WTC11 (cell line): ENCODE results near the gene IL9. TPM values are rescaled to one million over a fixed set of nuclear protein-coding genes. Genes with fewer than 3 reads are reported as not detected.

Source experiments
- ATAC-seq: fragments of 200-7000 bp; cut with Tn5 transposase; 2 replicates; pipeline ENCODE4 v1.10.0; 2021; ENCODE audit warnings: mild to moderate bottlenecking, moderate library complexity
- CTCF ChIA-PET: fragments of 300-600 bp; sonication (Branson Sonifier 250); formaldehyde crosslinking; loops from one replicate; lab custom pipeline; 2021; ENCODE audit warnings: antibody characterized with exemption; lab: Charles Lee
- POLR2A ChIA-PET: fragments of 350-600 bp; sonication (Branson Sonifier 250); formaldehyde crosslinking; loops from one replicate; lab custom pipeline; 2021; ENCODE audit warnings: antibody characterized with exemption; lab: Charles Lee
- DNase-seq: peaks from one replicate; pipeline ENCODE4 v3.0.0; 2021; ENCODE audit warnings: low spot score
- H3K27ac Mint-ChIP-seq: 2 replicates; pipeline ENCODE4 v1.8.0; 2021; ENCODE audit warnings: mixed read lengths
- H3K27me3 Mint-ChIP-seq: 2 replicates; pipeline ENCODE4 v1.8.0; 2021; ENCODE audit warnings: low read depth, mild to moderate bottlenecking, moderate library complexity, mixed read lengths
- H3K36me3 Mint-ChIP-seq: 2 replicates; pipeline ENCODE4 v1.8.0; 2021; ENCODE audit warnings: mixed read lengths
- H3K4me1 Mint-ChIP-seq: 2 replicates; pipeline ENCODE4 v1.8.0; 2022; ENCODE audit warnings: mixed read lengths
- H3K4me3 Mint-ChIP-seq: 2 replicates; pipeline ENCODE4 v1.8.0; 2021; ENCODE audit warnings: mild to moderate bottlenecking, moderate library complexity, mixed read lengths
- H3K9me3 Mint-ChIP-seq: 2 replicates; pipeline ENCODE4 v1.8.0; 2021; ENCODE audit warnings: mixed read lengths
- ATF1 ChIP-seq: sonication (generic); formaldehyde crosslinking; IDR thresholded peaks from 2 replicates; pipeline ENCODE4 v1.8.1; 2023; ENCODE audit warnings: mild to moderate bottlenecking, moderate library complexity, missing genetic modification reagents
- EMX1 ChIP-seq: fragments of 250-450 bp; sonication (Bioruptor Pico); IDR thresholded peaks from 2 replicates; pipeline ENCODE4 v1.8.0; 2021; ENCODE audit warnings: mild to moderate bottlenecking
- ETV6 ChIP-seq: sonication (generic); formaldehyde crosslinking; IDR thresholded peaks from 2 replicates; pipeline ENCODE4 v1.8.1; 2022; ENCODE audit warnings: mild to moderate bottlenecking, missing genetic modification reagents
- GABPB1 ChIP-seq: sonication (generic); formaldehyde crosslinking; IDR thresholded peaks from 2 replicates; pipeline ENCODE4 v1.8.1; 2023; ENCODE audit warnings: mild to moderate bottlenecking, missing genetic modification reagents
- GRHL2 ChIP-seq: fragments of 250-450 bp; sonication (Bioruptor Pico); IDR thresholded peaks from 2 replicates; pipeline ENCODE4 v1.8.0; 2022; ENCODE audit warnings: mild to moderate bottlenecking, moderate library complexity; ENCODE audit not compliant: insufficient replicate concordance, severe bottlenecking
- JAZF1 ChIP-seq: fragments of 250-450 bp; sonication (Bioruptor Pico); IDR thresholded peaks from 2 replicates; pipeline ENCODE4 v1.9.0; 2021; ENCODE audit warnings: moderate library complexity, mild to moderate bottlenecking, inconsistent platforms
- KAT7 ChIP-seq: sonication (generic); formaldehyde crosslinking; IDR thresholded peaks from 2 replicates; pipeline ENCODE4 v1.8.1; 2023; ENCODE audit warnings: missing genetic modification reagents, mild to moderate bottlenecking, borderline replicate concordance
- NFATC4 ChIP-seq: fragments of 250-450 bp; sonication (Bioruptor Pico); IDR thresholded peaks from 2 replicates; pipeline ENCODE4 v1.9.0; 2021; ENCODE audit warnings: mild to moderate bottlenecking
- SMAD3 ChIP-seq: sonication (generic); formaldehyde crosslinking; IDR thresholded peaks from 2 replicates; pipeline ENCODE4 v1.8.0; 2022; ENCODE audit warnings: missing genetic modification reagents, mild to moderate bottlenecking, borderline replicate concordance
- SMAD4 ChIP-seq: sonication (generic); formaldehyde crosslinking; IDR thresholded peaks from 2 replicates; pipeline ENCODE4 v1.8.0; 2022; ENCODE audit warnings: mild to moderate bottlenecking, missing genetic modification reagents
- SOX15 ChIP-seq: fragments of 250-450 bp; sonication (Bioruptor Pico); IDR thresholded peaks from 2 replicates; pipeline ENCODE4 v1.9.0; 2021; ENCODE audit warnings: mild to moderate bottlenecking
- TCF7 ChIP-seq: sonication (generic); formaldehyde crosslinking; IDR thresholded peaks from 2 replicates; pipeline ENCODE4 v1.8.0; 2022; ENCODE audit warnings: mild to moderate bottlenecking, low read depth, missing genetic modification reagents, moderate library complexity
- USF1 ChIP-seq: sonication (generic); formaldehyde crosslinking; IDR thresholded peaks from 2 replicates; pipeline ENCODE4 v1.8.0; 2022; ENCODE audit warnings: mild to moderate bottlenecking, missing genetic modification reagents
- USF2 ChIP-seq: sonication (generic); formaldehyde crosslinking; IDR thresholded peaks from 2 replicates; pipeline ENCODE4 v1.8.1; 2023; ENCODE audit warnings: mild to moderate bottlenecking, missing genetic modification reagents, moderate library complexity
- ZNF121 ChIP-seq: sonication (generic); formaldehyde crosslinking; IDR thresholded peaks from 2 replicates; pipeline ENCODE4 v1.8.0; 2023; ENCODE audit warnings: missing genetic modification reagents
- ZNF219 ChIP-seq: sonication (generic); formaldehyde crosslinking; IDR thresholded peaks from 2 replicates; pipeline ENCODE4 v1.8.0; 2023; ENCODE audit warnings: missing genetic modification reagents, mild to moderate bottlenecking, borderline replicate concordance
- ZNF423 ChIP-seq: fragments of 250-450 bp; sonication (Bioruptor Pico); IDR thresholded peaks from 2 replicates; pipeline ENCODE4 v2.1.2; 2022; ENCODE audit warnings: mild to moderate bottlenecking, moderate library complexity
- ZNF512 ChIP-seq: sonication (generic); formaldehyde crosslinking; IDR thresholded peaks from 2 replicates; pipeline ENCODE4 v1.8.1; 2022; ENCODE audit warnings: missing genetic modification reagents, borderline replicate concordance
- ZNF532 ChIP-seq: fragments of 250-450 bp; sonication (Bioruptor Pico); IDR thresholded peaks from 2 replicates; pipeline ENCODE4 v1.9.0; 2021; ENCODE audit warnings: mild to moderate bottlenecking, borderline replicate concordance
- total RNA-seq: library from RNA; stranded (reverse); gene quantifications from 3 replicates; pipeline ENCODE4 v1.2.3, GENCODE V29; 2021
- TF ChIP-seq, protein P1 (sequence below): sonication (generic); formaldehyde crosslinking; conservative IDR thresholded peaks from 2 replicates; pipeline ENCODE4 v1.8.1; 2022; ENCODE audit warnings: mild to moderate bottlenecking, missing genetic modification reagents
- TF ChIP-seq, protein P2 (sequence below): fragments of 200-600 bp; IDR thresholded peaks from 2 replicates; pipeline ENCODE4 v1.8.0; 2022; ENCODE audit warnings: antibody characterized with exemption
- TF ChIP-seq, protein P3 (sequence below): sonication (generic); formaldehyde crosslinking; IDR thresholded peaks from 2 replicates; pipeline ENCODE4 v1.8.1; 2022; ENCODE audit warnings: mild to moderate bottlenecking, moderate library complexity, missing genetic modification reagents
- TF ChIP-seq, protein P4 (sequence below): sonication (generic); formaldehyde crosslinking; IDR thresholded peaks from 2 replicates; pipeline ENCODE4 v1.8.1; 2023; ENCODE audit warnings: mild to moderate bottlenecking, missing genetic modification reagents, borderline replicate concordance

Gene IL9
- total RNA-seq, 1 experiment from 2014 or later = not detected

- TF ChIP-seq, protein P1, sequence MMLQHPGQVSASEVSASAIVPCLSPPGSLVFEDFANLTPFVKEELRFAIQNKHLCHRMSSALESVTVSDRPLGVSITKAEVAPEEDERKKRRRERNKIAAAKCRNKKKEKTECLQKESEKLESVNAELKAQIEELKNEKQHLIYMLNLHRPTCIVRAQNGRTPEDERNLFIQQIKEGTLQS = no peak
- TF ChIP-seq ZNF121 (CRISPR knock-in tag) (no peak), SOX15 (no peak), GABPB1 (CRISPR knock-in tag) (no peak), KAT7 (no peak), USF1 (no peak), ZNF423 (CRISPR knock-in tag) (no peak), EMX1 (CRISPR knock-in tag) (no peak), ZNF512 (CRISPR knock-in tag) (no peak), TCF7 (CRISPR knock-in tag) (no peak), USF2 (no peak), ZNF219 (CRISPR knock-in tag) (no peak), ATF1 (no peak), JAZF1 (no peak), GRHL2 (CRISPR knock-in tag) (no peak), NFATC4 (CRISPR knock-in tag) (no peak)
- TF ChIP-seq, protein P2, sequence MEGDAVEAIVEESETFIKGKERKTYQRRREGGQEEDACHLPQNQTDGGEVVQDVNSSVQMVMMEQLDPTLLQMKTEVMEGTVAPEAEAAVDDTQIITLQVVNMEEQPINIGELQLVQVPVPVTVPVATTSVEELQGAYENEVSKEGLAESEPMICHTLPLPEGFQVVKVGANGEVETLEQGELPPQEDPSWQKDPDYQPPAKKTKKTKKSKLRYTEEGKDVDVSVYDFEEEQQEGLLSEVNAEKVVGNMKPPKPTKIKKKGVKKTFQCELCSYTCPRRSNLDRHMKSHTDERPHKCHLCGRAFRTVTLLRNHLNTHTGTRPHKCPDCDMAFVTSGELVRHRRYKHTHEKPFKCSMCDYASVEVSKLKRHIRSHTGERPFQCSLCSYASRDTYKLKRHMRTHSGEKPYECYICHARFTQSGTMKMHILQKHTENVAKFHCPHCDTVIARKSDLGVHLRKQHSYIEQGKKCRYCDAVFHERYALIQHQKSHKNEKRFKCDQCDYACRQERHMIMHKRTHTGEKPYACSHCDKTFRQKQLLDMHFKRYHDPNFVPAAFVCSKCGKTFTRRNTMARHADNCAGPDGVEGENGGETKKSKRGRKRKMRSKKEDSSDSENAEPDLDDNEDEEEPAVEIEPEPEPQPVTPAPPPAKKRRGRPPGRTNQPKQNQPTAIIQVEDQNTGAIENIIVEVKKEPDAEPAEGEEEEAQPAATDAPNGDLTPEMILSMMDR = no peak
- TF ChIP-seq, protein P3, sequence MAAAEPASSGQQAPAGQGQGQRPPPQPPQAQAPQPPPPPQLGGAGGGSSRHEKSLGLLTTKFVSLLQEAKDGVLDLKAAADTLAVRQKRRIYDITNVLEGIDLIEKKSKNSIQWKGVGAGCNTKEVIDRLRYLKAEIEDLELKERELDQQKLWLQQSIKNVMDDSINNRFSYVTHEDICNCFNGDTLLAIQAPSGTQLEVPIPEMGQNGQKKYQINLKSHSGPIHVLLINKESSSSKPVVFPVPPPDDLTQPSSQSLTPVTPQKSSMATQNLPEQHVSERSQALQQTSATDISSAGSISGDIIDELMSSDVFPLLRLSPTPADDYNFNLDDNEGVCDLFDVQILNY (CRISPR knock-in tag) = no peak
- TF ChIP-seq, all 79 proteins: peak for 0
- no peaks in the 10 kb centered on the region for H3K36me3 Mint-ChIP-seq
- peaks cover 32% of the 10 kb centered on the region for H3K4me1 Mint-ChIP-seq
- POLR2A ChIA-PET = no interaction called here
- ATAC-seq = peak; percentile 38
- CTCF ChIA-PET = interaction anchor here (0.9 to 1.3 kb wide), 9 partner anchors 8 to 421 kb away, joined by 3 to 10 read pairs (median 3); no protein-coding TSS in a partner anchor
- H3K4me3 Mint-ChIP-seq = no peak overlapping the region
- peaks cover 9% of the 10 kb centered on the region for H3K27me3 Mint-ChIP-seq
- no peak overlapping the region for H3K27ac Mint-ChIP-seq
- DNase-seq = peak; percentile 68
- H3K9me3 Mint-ChIP-seq = no peaks in the 10 kb centered on the region
Observed at GRCh38 chr5:135883441-135883840, 12.2 kb downstream of the IL9 start.

DNA sequence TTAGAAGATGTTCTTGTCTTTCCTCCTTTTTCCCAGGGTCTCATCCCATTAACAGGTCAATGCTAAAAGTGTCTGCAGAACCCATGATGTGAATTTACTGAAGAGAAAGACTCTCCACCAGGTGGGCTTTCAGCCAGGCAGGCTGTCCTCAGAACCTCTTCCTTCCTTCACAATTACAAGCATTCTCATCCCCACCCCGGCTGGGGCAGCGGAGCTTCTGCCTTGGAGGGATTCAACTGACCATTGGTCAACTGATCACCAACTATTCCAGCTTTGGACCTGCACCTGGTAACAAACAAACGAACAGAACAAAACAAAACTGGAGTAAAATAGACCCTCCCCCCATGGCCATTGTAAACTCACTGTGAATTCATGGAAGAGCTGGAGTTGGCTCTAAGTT, 12.6 kb downstream of the IL9 start:
- ChIA-PET CTCF (interaction anchor here (0.9 to 3.7 kb wide), 10 partner anchors 9 to 420 kb away, joined by 3 to 17 read pairs (median 3); no protein-coding TSS in a partner anchor), POLR2A (no interaction called here)
- Mint-ChIP-seq H3K27ac (no peak overlapping the region), H3K9me3 (no peaks in the 10 kb centered on the region), H3K27me3 (peaks cover 5% of the 10 kb centered on the region), H3K4me1 (peaks cover 28% of the 10 kb centered on the region), H3K4me3 (no peak overlapping the region), H3K36me3 (no peaks in the 10 kb centered on the region)
- no peak for DNase-seq
- ATAC-seq = no peak
- no peak for TF ChIP-seq SMAD4 (CRISPR knock-in tag)
- TF ChIP-seq ZNF532 = no peak
- no peak for TF ChIP-seq SMAD3 (CRISPR knock-in tag)
- TF ChIP-seq ETV6 (CRISPR knock-in tag) = no peak
- TF ChIP-seq, protein P4, sequence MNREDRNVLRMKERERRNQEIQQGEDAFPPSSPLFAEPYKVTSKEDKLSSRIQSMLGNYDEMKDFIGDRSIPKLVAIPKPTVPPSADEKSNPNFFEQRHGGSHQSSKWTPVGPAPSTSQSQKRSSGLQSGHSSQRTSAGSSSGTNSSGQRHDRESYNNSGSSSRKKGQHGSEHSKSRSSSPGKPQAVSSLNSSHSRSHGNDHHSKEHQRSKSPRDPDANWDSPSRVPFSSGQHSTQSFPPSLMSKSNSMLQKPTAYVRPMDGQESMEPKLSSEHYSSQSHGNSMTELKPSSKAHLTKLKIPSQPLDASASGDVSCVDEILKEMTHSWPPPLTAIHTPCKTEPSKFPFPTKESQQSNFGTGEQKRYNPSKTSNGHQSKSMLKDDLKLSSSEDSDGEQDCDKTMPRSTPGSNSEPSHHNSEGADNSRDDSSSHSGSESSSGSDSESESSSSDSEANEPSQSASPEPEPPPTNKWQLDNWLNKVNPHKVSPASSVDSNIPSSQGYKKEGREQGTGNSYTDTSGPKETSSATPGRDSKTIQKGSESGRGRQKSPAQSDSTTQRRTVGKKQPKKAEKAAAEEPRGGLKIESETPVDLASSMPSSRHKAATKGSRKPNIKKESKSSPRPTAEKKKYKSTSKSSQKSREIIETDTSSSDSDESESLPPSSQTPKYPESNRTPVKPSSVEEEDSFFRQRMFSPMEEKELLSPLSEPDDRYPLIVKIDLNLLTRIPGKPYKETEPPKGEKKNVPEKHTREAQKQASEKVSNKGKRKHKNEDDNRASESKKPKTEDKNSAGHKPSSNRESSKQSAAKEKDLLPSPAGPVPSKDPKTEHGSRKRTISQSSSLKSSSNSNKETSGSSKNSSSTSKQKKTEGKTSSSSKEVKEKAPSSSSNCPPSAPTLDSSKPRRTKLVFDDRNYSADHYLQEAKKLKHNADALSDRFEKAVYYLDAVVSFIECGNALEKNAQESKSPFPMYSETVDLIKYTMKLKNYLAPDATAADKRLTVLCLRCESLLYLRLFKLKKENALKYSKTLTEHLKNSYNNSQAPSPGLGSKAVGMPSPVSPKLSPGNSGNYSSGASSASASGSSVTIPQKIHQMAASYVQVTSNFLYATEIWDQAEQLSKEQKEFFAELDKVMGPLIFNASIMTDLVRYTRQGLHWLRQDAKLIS (CRISPR knock-in tag) = no peak
